Inflammatory macrophage treated with lipopolysaccharide for 1 hour (primary cell): Measurements from ENCODE around the gene TOGARAM1.
A peak's percentile ranks its signal among the peaks of the same experiment; 100 is the strongest.
"Not testable (repeated sequence)": the region's sequence is repeated elsewhere in the genome, so short reads cannot be mapped to it uniquely, and the experiment has no call there.

Experiments
- DNase-seq, 2 donors: peaks; one replicate each; pipeline ENCODE4 v3.0.0-alpha.2; 2020 to 2022

TOGARAM1 gene

DNA sequence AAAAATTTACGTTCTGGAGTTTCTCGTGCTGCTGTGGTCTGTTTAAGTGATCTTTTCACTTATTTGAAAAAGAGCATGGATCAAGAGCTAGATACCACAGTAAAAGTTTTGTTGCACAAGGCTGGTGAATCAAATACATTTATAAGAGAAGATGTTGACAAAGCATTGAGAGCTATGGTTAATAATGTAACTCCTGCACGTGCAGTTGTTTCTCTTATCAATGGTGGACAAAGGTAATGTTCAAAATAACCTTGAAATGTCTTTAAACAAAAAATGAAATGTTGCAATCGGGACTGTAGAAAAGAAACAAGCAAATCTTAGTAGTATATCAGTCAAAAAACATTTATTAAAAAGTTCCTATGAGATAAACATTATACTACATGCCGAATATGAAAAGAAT, 82.6 kb downstream of the TOGARAM1 start:
- no peak for DNase-seq

DNA sequence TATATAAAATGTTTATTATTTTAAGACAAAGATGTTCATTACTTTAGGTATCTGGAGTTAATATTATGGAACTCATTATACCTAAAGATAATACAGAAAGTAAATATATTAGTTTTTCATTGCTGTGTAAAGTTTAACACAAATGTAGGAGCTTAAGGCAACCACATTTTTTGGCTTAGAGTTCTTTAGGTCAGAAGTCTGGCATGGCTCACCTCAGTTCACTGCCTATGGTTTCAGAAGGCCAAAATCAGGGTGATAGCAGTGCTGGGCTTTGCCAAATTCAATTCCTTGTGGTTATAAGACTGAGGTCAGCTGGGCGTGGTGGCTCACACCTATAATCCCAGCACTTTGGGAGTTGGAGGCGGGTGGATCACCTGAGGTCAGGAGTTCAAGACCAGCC, 86.4 kb downstream of the TOGARAM1 start:
- no peak for DNase-seq

DNA sequence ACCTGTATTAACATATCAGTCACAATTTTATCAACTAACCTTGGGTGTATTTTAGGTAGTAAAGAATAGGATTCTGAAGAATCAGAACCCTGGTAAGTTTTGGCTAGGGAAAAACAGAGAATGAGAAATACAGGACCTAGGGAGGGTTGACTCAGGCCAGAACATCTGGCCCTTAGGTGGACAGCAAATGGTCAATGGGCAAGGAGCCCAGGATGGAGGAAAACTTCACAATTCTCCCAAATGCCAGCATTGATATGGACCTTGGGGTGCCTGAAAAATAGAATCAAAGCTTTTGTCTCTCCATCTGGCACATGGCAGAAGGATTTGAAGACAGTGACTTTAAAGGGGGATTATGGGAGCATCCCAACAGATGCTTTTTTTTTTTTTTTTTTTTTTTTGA, 89.2 kb downstream of the TOGARAM1 start:
- no peak for DNase-seq

GRCh38 chr14:45051896-45052295, 89.9 kb downstream of the TOGARAM1 start:
- DNase-seq = no peak

DNA sequence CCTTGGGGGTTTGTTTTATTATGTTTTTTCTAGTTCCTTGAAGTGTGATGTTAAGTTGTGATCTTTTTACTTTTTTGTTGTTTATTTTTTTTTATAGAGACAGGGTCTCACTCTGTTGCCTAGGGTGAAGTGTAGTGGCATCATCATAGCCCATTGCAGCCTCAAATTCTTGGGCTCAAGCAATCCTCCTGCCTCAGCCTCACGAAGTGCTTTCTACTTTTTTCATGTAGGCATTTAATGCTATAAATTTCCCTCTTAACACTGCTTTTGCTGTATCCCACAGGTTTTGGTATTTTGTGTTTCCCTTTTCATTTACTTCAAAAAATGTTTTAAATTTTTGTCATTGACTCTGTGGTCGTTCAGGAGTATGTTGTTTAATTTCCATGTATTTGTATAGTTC, 95.4 kb downstream of the TOGARAM1 start:
- DNase-seq = no peak

DNA sequence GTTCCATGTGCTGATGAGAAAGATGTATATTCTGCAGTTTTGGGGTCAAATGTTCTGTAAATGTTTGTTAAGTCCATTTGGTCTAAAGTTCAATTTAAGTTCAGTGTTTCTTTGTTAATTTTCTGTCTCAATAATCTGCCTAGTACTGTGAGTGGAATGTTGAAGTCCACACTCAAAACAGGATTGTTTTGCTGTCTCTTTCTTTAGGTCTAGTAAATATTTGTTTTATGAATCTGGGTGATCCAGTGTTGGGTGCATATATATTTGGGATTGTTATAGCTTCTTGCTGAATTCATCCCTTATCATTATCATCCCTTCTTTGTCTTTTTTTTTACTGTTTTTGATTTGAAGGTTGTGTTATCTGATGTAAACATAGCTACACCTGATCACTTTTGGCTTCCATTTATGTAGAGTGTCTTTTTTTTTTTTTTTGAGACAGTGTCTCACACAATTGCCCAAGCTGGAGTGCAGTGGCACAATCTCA, 95.9 kb downstream of the TOGARAM1 start:
- DNase-seq = no peak

GRCh38 chr14:45060551-45060950, 98.6 kb downstream of the TOGARAM1 start:
- DNase-seq = peak; percentile 58 to 77

DNA sequence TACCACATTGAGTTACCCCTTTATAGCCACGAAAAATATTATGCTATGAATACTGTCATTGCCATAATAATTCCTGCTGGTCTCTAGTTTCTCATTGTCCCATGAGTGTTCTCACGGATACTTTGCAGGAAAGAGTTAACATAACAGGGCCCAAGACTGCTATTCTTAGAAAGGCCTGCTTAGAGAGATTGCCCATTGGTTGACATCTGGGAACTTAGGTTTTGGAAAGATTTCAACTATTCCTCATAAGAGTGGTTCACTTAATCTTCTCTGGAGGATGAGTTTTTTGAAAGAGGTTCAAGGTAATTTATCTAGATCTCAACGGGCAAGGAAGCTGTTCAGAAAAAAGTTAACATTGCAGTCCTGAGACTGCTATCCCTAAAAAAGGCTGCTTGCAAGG, 103.5 kb downstream of the TOGARAM1 start:
- DNase-seq = no peak

DNA sequence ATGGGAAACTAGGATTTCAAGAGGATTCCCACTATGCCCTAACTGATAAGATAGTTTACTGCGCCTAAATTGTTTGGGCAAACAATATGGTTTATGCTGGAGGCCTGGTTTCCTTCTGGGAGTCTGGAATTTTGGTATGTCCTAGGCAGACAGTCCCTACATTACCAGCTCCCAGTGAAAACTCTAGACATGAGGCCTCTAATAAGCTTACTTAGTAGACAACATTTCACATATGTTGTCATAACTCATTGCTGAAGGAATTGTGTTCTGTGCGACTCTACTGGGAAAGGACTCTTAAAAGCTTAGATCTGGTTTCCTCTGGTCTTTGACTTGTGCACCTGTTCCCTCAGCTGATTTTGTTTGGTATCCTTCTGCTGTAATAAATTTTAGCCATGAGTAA, 104.0 kb downstream of the TOGARAM1 start:
- no peak for DNase-seq

- DNase-seq = no peak
Measured at GRCh38 chr14:45066667-45067066, 104.7 kb downstream of the TOGARAM1 start.

- DNase-seq = no peak
Measured at GRCh38 chr14:45068396-45068795, 106.4 kb downstream of the TOGARAM1 start.

DNA sequence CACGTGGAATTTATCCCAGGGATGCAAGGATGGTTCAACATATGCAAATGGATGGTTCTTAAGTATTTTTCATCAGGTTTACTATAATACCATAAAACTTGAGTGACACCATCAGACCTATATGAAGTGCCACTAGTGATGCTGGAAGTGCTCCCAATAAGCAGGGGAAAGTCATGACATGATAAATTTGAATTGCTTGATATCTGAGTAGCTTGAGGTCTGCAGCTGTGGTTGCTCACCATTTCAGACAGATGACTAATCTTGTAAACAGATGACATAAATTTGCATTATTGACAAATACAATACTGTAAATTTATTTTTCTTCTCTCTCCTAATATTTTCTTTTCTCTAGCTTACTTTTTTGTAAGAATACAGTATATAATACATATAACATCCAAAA, 108.2 kb downstream of the TOGARAM1 start:
- DNase-seq = no peak

DNA sequence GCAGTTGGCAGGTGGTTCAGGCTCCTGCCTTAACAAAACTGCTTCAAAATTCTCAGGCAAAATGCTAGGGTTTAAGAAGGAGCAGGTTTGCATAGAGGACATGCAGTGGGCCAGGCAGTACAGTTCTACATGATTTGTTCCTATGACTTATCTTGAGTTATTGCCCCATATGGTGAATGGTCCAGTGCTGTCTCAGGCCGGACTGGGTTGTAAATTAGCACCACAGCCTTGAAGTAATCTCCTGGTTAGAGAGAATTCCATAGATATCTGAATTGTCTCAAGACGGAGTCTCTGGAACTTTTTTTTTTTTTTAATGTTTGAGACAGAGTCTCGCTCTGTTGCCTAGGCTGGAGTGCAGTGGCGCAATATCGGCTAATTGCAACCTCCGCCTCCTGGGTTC, 110.1 kb downstream of the TOGARAM1 start:
- DNase-seq = no peak

- no peak for DNase-seq
Measured at GRCh38 chr14:45073231-45073879, 111.4 kb downstream of the TOGARAM1 start.

DNA sequence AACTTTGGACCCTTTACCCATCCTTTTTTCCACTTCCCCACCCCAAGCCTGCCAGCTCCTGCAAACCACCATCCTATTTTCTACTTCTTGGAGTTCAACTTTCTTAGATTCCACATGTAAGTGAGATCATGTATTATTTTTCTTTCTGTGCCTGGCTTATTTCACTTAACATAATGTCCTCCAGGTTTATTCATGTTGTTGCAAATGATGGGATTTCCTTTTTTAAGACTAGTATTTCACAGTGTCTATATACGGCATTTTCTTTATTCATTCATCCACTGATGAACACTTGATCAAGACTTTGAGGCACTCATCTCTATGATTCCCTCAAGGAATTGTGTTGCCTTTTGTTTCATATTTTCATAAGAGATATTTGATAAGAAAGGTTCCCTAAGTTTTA, 116.3 kb downstream of the TOGARAM1 start:
- DNase-seq = no peak

DNA sequence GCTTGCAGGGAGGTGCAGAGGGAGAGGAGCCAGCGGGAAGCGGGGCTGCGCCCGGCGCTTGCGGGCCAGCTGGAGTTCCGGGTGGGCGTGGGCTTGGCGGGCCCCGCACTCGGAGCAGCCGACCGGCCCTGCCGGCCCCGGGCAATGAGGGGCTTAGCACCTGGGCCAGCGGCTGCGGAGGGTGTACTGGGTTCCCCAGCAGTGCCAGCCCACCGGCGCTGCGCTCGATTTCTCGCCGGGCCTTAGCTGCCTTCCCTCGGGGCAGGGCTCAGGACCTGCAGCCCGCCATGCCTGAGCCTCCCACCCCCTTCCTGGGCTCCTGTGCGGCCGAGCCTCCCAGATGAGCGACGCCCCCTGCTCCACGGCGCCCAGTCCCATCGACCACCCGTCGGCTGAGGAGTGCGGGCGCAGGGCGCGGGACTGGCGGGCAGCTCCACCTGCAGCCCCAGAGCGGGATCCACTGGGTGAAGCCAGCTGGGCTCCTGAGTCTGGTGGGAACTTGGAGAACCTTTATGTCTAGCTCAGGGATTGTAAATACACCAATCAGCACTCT, 118.5 kb downstream of the TOGARAM1 start:
- DNase-seq = not testable (repeated sequence)

GRCh38 chr14:45081096-45081495, 119.1 kb downstream of the TOGARAM1 start:
- not testable (repeated sequence) for DNase-seq

- DNase-seq = no peak
Measured at GRCh38 chr14:45082420-45082819, 120.4 kb downstream of the TOGARAM1 start.

- DNase-seq = no peak
Measured at GRCh38 chr14:45083617-45083975, 121.6 kb downstream of the TOGARAM1 start.

DNA sequence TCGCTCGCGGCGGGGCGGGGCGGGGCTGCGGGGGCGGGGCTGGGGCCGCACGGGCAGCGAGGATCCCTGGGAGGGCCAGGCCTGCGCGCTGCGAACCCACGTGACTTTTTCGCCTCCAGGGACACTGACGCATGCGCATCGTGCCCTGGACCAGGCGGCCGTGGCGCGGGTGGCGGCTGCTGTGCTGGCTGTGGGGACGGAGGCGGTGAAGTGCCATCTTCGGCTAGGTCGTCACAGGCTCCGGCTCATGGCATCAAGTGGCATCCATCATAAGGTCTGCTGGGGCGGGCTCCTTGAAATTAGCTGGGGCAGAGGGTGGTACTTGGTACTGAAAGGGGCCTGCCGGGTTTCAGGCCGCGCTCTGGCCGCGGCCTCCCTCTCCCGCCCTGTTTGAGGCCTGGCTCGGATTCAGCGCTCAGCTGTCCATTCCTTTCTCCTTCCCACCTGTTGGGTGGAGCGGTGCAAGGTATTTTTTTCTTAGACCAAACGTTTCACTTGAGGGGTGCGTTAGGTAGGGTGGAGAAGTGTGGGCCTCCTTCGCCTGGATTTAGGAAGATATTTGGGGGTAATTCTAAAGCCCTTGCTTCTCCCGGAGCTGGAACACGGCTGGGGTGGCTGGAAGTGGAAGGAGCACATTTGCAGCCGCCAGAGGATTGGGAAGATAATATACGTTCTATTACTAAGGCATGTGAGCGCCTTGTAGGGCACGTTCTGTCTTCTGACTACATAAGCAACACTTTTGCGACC, 122.2 kb downstream of the TOGARAM1 start, which contains the start of gene PRPF39:
Gene PRPF39, plus strand, starts transcription at position 141 of the 747 bp plus-strand sequence. CDS start 11,124 bp downstream, outside the sequence.
- peak; percentile 94 to 95 for DNase-seq

GRCh38 chr14:45084946-45085346, 123.0 kb downstream of the TOGARAM1 start:
- peak; percentile 66 to 72 for DNase-seq

DNA sequence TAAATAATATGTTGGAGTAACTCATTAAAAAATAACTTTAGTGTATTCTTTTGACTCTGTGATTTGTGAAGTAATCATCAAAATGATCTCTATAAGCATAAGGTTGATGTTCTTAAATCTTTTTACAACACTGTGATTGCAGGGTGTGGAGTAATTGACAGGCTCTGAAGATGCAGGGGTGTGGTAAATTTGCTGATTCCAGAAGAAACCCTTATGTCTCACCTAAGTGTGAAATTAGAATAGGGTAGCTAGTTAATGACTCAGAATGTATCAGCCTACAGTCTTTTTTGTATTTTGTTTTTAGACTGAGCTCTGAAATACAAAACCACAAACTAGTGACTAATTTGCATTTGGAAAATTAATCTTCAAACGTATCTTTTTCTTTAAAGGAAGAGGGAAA, 127.8 kb downstream of the TOGARAM1 start:
- peak in 1 of 2 donors; percentile 13 for DNase-seq

DNA sequence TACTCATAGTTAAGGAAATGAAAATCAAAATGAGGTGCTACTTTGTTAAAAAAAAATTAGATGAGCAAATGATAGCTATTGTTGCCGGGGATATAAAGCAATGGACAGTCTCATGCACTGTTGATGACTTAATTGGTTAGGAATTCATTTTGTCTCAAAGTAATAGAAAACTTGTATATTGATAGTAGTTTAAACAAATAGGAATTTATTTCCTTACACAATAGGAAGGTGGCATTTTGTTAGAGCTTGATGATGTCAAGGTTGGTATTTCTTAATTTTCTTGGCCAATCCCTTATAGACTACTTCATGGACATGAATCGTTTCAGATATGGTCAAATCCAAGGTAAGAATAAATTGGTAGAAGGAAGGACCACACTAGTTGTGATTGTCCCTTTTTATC, 129.7 kb downstream of the TOGARAM1 start:
- DNase-seq = peak in 1 of 2 donors; percentile 3

DNA sequence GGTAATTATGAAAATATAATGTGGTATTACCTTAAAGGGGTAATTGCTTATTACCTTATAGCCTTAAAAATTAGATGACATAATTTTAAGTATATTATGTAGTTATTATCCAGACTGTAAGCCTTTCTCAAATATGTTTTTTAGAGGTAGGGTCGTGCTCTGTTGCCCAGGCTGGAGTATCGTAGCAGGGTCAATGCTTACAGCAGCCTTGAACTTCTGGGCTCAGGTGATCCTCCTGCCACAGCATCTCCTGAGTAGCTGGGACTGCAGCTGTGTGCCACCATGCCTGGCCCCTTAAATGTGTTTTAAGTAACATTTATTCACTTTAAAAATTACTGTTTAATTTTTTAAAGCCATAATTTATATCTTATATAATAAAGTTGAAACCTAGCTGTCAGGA, 132.3 kb downstream of the TOGARAM1 start:
- DNase-seq = no peak
